Fibroblast of the aortic adventitia (primary cell): ENCODE results near the gene ACKR3. TPM values are rescaled to one million over a fixed set of nuclear protein-coding genes. Genes with fewer than 3 reads are reported as not detected.

ENCODE experiments used
- DNase-seq: peaks from one replicate; pipeline ENCODE4 v3.0.0-alpha.2; 2010; ENCODE audit warnings: low read depth
- H3K4me3 ChIP-seq: 2 replicates; pipeline ENCODE4 v1.5.1; 2011; ENCODE audit warnings: low read depth, mild to moderate bottlenecking, control low read depth, low read length, moderate library complexity
- total RNA-seq: library from RNA; depleted of rRNA; stranded (reverse); fragments of >200 nt; gene quantifications from 2 replicates; pipeline ENCODE4 v1.2.3, GENCODE V29; 2012; ENCODE audit warnings: low replicate concordance
- TF ChIP-seq, protein P1 (sequence below): IDR thresholded peaks from 2 replicates; pipeline ENCODE4 v1.5.1; 2011; ENCODE audit warnings: mild to moderate bottlenecking, low read length, control low read depth, inconsistent platforms; ENCODE audit not compliant: insufficient read depth

ACKR3 gene
- total RNA-seq, 1 donor = 0.72 TPM

DNA sequence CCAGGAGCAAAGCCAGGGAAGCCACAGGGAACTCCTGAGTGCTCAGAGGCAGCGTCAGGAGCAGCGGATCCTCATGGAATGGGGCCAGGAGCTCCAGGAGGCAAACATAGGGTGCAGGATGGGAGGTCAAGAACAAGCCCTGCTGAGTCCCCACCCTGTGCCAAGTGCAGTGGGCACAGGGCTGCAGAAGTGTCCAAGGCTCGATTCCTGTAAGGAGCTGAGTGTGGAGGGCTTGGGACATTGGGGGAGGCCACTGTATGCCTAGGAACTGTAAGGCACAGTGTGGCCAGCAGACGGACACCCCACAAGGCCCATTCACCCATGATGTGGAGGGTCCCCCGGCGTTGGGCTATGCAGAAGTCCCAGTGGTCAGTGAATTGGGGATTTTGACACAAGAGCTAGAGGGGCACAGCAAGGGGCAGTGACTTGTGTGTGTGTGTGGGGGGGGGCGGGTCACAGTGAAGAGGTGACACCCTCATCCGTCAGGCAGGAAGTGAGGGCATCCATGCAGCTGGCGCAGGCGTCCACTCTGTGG, 55.6 kb downstream of the ACKR3 start:
- H3K4me3 ChIP-seq = no peak overlapping the region
- DNase-seq = no peak
- TF ChIP-seq, protein P1, sequence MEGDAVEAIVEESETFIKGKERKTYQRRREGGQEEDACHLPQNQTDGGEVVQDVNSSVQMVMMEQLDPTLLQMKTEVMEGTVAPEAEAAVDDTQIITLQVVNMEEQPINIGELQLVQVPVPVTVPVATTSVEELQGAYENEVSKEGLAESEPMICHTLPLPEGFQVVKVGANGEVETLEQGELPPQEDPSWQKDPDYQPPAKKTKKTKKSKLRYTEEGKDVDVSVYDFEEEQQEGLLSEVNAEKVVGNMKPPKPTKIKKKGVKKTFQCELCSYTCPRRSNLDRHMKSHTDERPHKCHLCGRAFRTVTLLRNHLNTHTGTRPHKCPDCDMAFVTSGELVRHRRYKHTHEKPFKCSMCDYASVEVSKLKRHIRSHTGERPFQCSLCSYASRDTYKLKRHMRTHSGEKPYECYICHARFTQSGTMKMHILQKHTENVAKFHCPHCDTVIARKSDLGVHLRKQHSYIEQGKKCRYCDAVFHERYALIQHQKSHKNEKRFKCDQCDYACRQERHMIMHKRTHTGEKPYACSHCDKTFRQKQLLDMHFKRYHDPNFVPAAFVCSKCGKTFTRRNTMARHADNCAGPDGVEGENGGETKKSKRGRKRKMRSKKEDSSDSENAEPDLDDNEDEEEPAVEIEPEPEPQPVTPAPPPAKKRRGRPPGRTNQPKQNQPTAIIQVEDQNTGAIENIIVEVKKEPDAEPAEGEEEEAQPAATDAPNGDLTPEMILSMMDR = no peak

GRCh38 chr2:236626391-236627150, 56.9 kb downstream of the ACKR3 start:
- H3K4me3 ChIP-seq = no peak overlapping the region
- TF ChIP-seq, protein P1 = no peak
- no peak for DNase-seq

- TF ChIP-seq, protein P1 = no peak
- H3K4me3 ChIP-seq = no peak overlapping the region
- DNase-seq = no peak
Observed at GRCh38 chr2:236627193-236627592, 57.6 kb downstream of the ACKR3 start.

DNA sequence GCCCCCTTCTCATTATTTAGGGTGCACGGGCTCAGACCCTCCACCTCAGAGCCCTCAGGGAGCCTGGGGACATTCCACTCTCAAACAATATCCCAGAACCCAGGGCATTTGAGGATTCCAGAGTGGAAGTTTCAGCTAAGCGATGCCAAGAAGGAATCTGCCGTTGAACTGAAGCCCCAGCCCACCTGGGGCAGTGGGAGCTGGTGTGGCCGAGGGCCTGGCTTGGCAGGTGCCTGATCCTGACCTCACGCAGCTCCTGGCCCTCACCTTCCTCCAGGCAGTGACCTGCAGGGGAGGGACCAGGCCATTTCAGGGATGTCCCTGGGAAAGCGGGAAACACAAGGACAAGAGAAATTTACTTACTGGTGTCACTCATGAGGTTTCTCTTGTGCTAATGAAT, 58.2 kb downstream of the ACKR3 start:
- TF ChIP-seq, protein P1 = no peak
- H3K4me3 ChIP-seq = no peak overlapping the region
- no peak for DNase-seq

GRCh38 chr2:236628256-236628901, 58.8 kb downstream of the ACKR3 start:
- TF ChIP-seq, protein P1 = no peak

DNA sequence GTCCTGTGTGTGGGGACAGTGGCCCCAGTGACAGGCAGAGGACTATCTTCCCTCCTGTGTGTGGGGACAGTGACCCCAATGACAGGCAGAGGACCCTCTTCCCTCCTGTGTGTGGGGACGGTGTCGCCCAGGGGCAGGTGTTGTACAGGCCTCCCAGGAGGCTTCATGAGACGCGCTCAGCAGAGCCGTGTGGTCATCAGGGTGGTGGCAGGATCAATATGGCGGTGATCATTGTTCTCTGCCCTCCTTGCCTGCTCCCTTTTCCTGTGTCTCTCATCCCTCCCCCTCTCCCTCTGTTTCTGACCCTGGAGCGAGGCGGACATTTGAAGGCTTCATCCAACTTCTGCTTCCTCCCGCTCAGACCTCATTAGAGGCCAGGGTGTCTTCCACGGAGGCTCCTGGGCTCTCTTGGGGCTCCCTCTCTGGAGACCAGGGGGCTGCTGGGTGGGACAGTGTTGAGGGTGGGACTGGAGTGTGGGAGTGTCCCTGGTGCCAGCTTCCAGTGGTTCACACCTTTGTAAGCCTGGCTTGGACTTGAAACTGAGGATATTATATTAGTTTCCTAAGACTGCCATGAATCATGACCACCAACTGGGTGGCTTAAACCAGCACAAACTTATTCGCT, 59.5 kb downstream of the ACKR3 start:
- TF ChIP-seq, protein P1 = no peak
- H3K4me3 ChIP-seq = no peak overlapping the region
- no peak for DNase-seq

More at GRCh38 chr2:236628256-236628901, 58.8 kb downstream of the ACKR3 start:
- no peak for DNase-seq
- H3K4me3 ChIP-seq = no peak overlapping the region
